ENCODE measurements around the gene SPDYE1.
A peak's percentile ranks its signal among the peaks of the same experiment; 100 is the strongest.

- no peak for TF ChIP-seq CTCF (IDR thresholded peaks at IDR 0.05)
- peak; percentile 30 to 49 for TF ChIP-seq POLR2AphosphoS5 (IDR thresholded peaks at IDR 0.05; ENCODE audit: insufficient read depth in 1 of 2, low read depth in 1 of 2)
- no peak for TF ChIP-seq POLR2A (IDR thresholded peaks at IDR 0.05)
Observed at GRCh38 chr7:44057849-44058758, 60.4 kb downstream of the SPDYE1 start.

Data from vagina (tissue), 2 donors.